ELF-1 (cell line): ENCODE data around the gene TGFBR3.
"Not testable (repeated sequence)": the region's sequence is repeated elsewhere in the genome, so short reads cannot be mapped to it uniquely, and the experiment has no call there.

Source experiments
- DNase-seq: peaks from one replicate; pipeline ENCODE4 v3.0.0-alpha.2; 2016; ENCODE audit warnings: low read depth, low spot score

The TGFBR3 gene

DNA sequence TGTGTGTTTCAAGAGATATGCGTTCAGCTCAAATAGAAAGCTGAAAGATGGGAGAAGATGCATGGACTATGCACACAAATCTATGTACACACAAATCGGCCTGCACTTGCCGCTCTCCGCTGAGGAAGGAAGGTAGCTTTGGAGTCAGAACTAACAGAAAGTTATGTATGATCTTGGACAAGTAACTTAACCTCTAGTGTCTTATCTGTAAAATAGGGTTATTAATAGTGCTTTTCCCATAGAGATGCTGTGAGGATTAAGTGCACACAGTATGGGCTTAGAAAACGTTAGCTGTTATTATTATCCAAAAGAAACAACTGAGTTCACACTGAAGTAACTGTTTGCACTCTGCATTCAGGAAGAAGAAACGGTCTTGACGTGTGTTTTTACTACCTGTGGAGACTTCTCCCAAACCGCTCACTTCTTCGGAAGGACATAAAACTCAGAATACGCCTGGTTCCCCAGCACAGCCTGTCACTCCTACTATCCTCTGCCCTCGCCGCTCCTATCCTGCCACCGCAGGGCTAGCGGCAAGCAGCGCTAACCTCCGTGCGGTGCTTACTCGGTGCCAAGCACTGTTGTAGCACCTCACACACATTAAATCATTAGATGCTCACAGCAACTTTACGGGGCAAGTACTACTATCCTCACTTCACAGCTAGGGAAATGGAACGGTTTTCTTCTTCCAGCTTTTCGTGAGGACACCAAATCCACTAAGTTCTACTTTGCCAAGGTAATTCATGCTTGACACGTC lies 1.3 kb downstream of the TGFBR3 start:
- peak; percentile 52 for DNase-seq

DNA sequence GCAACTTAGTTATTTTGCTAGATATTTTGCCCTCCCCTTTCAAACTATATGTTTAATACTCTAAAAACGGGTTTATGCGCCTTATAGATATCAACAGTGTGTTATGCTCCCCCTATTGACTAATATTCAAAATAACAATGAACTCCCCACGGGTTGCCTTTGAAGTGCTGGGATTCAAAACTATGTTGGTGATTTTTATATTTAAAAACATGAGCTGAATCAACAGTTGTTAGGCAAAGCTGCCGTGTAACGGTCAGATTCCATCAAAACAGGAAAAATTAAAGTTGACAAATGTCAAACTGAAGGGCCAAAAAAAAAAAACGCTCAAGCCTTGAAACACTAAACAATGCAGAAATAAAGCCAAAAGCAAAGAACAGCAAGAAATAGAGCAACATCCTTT lies 2.5 kb downstream of the TGFBR3 start:
- no peak for DNase-seq

DNA sequence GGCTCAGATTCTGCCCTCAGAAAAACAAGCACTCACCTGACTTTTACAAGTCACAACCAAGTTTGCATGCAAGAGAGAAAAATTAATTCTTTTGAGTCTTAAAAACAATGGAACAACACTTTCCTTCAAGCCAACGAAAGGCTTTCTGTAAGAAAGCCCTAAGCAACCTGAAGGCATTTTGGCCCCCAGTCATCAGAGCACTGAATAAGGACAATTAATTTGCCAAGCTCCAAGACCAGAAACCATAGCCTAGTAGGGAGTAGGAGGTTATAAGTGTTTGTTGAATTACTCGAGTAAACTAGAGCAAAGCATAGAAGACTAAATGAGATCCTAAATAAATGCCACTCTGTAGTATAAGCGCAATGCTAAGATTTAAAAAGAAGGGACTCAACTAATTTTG lies 4.7 kb downstream of the TGFBR3 start:
- no peak for DNase-seq

DNA sequence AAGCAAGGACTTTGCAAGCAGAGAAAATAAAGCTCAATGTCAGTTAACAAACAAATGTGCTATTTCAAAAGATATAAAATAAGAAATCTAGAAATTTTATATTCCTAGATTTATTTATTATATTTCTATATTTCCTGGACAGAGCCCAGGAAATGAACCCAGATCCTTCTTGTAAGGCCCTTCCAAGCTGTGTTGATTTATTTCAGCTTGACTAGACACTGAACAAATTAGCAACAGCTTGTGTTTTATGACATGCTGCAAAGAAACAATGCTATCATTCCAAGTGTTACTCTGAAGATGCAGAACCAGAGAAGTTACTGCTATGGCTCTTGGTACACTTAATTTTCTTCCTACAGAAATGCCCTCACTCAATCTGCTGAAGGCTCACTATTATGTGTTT lies 6.2 kb downstream of the TGFBR3 start:
- no peak for DNase-seq

DNA sequence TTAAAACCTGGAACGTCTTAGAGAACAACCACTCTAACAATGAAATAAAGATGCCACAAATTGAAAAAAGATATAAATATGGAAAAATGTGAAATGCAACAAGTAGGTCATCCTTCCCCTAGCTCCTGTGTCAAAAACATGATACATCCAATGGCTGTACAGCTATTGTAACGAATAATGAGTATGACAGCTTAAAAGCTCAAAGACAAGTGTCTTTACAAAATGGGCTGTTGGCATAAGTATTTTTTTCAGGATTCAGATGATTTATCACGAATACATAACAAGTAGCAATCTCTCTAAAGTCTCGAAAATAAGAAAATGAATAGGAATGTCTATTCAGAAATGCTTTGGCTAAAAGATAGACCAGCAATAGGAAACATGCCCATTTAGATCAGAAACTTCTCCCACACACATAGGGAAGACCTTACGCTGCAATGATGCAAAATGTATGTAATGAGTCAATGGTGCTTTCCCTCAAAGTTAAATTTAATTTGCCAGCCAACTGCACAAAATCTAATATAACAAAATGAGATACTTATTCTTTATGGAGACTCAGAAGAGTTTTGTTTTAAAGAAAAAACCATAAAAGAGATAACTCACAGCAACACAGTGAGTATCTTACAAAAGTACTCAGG lies 8.3 kb downstream of the TGFBR3 start:
- no peak for DNase-seq

DNA sequence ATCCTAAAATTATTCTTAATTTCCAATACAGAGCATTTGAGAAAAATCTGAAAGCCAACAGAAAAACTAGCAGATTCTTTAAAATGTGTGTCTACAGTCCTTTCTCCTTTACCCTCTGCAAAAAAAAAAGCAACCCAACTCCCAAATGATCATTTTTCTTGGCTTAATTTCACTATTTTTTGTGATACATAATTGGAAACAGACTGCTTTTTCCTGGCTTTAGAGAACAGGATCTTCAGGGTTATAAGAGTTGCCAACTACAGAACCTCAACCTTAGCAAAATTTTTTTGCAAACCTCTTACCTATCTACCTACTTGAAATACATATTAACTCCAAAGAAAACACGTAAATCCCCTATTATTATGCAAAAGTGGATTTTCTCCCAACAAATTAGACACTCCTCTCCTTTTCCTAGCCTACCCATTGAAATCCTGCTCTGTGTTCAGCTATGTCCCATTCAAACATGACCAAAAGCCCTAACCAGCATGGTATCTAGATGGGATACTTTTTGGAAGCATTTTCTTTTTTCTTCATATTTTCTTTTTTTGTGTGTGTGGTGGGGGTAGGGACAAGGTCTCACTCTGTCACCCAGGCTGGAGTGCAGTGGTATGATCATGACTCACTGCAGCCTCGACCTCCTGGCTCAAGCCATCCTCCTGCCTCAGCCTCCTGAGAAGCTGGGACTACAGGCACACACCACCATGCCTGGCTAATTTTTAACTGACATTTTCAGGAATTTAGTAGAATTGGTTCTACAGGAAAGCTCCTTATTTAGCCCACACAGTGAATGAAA lies 9.0 kb downstream of the TGFBR3 start:
- DNase-seq: no peak

DNA sequence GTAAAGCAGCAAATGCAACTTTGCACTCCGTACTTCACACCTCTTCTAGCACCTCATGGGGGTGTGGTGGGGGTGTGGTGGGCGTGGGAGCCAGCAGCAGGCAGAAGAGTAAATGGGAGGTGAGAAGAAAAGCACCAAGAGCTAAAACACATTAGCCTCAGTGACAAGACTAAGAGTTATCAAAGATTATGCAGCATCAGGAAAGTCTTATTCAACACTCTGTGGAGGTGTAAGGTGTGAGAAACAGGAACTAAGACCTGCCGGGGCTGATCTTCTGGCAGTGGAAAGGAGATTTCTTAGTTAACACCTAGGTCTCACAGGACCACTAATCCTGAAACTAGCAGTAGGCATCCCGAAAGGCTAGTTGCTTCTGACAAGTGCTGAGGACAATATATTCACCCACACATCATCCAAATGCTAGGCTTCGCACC lies 9.9 kb downstream of the TGFBR3 start:
- DNase-seq: no peak

DNA sequence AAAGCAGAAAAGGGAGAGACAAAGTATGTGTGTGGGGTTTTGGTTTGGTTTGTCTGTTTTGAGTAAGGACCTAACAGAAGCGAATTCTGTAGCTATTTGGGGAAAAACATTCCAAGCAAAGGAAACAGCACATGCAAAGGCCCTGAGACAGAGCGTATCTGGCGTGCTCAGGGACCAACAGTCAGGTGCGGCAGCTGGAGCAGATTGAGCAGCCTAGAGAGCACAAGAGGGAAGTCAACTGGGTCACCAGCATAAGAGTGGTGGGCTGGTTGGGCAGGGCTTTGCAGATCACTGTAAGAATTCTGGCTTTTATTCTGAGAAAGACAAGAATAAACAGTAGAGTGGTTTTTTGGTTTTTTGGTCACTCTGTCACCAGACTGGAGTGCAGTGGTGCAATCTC lies 11.8 kb downstream of the TGFBR3 start:
- no peak for DNase-seq

DNA sequence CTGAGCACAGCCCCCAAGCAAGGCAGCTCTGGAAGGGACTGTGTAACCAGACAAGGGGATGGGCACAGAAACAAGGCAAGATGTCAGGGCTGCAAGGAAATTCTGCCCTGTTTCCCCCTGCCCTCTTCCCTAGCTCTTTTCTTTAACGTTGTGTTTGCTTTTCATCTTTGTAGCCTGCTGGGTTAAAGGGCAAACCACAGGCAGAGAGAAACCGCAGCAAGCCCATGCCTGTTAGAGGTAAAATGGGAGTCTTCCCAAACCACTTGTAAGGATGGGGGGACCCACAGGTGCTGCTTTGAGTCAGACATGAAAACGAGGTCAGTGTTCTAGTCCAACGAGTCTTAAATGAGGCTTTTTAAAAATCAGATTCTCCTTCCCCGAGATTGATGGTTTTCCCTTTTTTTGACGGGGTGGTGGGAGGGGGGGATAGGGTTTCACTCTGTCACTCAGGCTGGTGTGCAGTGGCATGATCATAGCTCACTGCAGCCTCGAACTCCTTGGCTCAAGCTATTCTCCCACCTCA lies 13.3 kb downstream of the TGFBR3 start:
- no peak for DNase-seq

DNA sequence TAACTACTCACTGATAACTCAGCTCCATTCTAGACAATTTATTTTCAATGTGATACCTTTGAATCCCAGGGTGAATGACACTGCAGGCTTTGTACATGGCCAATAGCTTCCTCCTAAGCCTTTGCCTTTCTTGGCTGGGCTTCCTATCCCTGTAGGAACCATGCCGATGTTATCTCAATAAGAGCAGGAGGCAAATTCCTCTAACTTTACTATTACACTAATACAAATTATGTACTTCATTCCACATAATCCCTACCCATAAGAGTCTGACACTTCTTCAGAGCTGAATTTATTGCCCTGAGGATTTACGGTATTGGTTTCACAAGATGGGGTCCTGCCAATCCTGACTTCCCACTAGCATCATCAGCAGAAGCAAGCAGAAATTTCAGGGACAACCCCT lies 14.0 kb downstream of the TGFBR3 start:
- no peak for DNase-seq

DNA sequence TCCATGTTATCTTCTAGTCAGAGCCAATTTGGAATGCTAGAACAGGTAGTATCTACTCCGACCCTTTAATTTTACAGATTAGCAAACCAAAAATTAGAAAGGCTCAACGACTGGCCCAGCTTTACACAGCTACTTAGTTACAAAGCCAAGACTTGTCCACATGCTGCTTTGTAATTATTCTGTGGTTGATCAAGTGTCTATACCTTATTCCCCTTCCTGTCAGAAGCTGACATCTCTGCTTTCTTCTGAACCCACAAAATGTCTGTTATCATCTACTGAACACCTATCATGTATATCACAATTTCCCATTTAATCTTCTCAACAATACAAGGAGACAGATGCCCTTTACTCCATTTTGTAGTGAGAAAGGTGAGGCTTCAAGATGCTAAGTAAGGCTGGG lies 15.6 kb downstream of the TGFBR3 start:
- DNase-seq: no peak

DNA sequence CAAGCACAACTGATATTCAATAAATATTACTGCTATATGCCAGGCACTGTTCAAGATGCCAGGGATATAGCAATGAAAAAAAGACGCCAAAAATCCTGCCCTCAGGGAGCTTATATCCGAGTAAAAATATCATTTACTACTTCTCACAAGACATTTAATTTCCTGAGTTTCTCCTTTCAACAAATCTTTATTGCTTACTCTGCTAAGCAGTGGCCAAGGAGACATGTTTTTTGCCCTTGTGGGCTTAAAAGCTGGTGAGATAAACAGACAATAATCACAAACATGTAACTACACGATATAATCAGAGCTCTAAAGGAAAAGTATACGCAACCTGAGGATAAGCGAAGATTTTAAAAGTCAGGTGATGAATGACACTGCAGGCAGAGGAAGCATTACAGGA lies 19.5 kb downstream of the TGFBR3 start:
- no peak for DNase-seq

DNA sequence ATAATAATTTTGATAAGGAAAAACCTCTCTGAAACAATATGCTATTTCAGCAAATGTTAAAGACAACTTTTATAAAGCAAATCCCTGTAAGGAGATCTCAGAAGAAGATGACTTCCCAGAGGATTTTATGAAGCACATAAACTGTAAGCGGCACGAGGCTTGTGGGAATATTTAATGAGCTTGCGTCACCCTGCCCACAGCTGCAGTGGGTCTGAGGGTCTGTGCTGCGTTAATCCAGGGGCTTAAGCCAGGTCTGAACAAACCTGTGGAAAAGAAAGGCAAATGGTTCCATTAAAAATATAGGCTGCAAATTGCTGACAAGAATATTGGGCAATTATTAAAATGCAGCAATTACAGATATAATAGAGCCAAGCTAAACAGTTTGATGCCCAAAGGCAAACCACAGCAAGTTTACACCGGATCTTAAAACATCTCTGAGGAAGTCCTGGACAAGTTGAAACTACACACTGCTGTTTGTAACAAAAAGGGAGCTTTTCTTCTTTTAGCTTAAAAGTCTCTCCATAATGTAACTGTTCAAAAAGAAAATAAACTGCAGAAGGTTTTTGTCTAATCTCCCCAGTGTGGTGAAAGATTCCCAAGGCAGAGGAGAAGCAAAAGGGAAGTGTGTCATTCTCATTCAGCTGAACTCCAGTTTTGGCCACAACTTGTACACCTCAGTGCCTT lies 21.8 kb downstream of the TGFBR3 start:
- DNase-seq: no peak

DNA sequence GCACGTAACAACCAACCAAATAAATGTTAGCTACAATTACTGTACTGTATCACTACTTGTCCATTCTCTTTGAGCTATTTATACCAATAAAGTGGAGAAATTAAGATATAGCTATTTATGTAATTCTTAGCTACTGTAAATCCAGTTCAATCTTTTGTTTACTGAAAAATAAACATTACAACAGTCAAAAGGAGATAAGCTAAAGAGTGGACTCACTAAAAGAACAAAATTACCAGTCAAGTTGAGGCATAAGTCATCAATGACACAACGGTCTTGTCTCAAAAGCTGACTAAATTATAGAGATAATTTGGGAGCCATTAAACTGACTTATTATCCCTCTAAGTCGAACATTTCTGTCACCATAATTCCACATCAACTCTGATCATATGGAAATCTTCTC lies 22.5 kb downstream of the TGFBR3 start:
- no peak for DNase-seq

DNA sequence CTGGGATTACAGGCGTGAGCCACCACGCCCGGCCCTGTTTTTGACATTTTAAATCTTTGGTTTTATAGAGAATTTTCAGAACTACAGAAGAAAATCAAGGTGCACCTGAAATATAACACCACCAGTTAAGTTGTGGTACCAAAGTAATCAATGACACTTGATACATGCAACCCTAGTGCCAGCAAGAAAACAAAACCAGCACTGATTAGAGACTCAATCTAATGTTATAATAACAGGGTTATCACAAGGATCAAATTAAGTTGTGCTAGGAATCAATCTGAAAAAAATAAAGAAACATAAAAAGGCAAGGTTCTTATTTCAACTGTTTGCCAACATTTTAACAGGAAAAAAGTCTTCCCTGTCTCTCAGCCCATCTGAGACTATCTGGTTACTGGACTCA lies 23.8 kb downstream of the TGFBR3 start:
- no peak for DNase-seq

DNA sequence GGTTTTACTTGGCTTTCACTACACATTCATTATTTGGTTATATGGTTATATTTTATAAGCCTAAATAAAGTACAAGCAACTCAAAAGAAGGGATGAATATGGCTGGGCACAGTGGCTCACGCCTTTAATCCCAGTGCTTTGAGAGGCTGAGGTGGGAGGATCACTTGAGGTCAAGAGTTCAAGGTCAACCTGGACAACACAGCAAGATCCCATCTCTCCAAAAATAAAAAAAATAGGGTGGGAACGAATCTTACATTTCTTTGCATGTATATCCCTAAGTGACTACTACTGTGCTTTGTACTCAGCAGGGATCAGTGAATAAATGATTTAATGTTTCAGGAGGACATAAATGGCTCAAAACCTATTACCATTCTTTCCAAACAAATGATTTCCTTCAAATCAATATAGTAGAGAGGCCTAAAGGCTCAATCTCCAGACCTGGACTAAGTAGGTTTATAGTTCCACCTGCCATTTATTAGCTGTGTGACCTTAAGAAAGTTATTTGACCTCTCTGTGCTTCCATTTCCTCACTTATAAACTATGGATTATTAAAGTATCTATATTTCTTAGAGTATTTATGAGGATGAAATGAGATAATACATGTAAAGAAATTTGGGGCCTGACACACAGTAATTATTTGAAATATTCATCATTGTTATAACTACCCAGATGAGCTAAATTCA lies 28.3 kb downstream of the TGFBR3 start:
- no peak for DNase-seq

DNA sequence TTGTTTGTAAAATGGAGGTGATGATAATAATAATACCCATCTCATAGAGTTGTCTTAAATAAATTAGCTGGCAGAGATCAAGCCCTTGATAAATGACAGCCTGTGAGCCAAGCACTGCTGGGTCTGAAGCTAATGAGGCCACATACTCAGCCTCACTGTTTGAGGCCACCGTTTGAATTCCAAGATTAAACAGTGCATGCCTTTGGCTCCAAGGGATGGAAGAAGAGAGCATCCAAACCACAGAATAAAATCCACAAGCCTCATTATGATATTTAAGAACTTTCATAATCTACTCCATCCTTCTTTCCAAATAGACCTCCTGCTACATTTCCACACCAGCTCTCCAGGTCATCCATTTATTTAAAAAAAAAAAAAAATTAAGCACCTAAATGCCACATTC lies 29.0 kb downstream of the TGFBR3 start:
- no peak for DNase-seq

DNA sequence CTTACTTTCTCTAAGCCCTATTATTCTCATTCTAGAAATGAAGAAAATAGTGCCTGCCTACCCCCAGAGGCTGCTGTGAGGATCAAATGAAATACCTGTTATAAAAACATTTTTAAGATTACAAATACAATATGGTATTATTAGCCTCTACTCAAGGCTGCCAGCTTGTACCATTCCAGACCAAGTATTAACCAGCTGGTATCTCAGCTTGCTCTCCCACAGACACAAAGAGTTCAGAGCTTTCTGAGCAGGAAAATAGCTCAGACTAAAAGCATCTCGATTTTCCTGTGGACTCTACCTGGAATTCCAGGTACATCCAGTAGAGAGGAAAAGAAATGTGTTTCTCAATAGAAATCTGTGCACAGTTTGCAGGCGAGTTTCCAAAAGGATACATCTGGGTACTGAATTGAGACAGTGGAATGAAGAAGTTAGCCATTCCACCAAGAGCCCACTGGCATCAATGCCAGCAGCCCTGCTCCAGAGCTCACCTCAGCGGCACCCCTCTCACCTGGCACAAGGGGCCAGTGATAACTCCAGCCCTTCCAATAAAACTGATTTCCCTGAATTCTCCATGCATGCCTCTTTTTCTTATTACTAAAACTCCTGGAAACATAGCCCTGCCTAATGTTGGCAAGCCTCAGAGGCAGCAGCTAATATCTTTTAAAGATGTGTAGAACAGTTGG lies 31.0 kb downstream of the TGFBR3 start:
- DNase-seq: no peak

DNA sequence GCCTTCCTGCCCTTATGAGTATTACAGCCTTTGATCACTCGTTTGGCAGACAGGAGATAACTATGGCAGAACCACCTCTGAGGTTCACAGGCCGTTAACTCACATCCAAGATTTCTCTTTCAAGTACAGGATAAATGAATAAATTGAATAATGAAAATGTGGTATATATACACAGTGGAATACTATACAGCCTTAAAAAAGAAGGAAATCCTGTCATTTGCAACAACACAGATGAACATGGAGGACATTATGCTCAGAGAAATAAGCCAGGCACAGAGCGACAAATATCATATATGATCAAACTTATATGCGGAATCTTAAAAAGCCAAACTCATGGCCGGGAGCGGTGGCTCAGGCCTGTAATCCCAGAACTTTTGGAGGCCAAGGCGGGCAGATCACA lies 32.6 kb downstream of the TGFBR3 start:
- DNase-seq: no peak

DNA sequence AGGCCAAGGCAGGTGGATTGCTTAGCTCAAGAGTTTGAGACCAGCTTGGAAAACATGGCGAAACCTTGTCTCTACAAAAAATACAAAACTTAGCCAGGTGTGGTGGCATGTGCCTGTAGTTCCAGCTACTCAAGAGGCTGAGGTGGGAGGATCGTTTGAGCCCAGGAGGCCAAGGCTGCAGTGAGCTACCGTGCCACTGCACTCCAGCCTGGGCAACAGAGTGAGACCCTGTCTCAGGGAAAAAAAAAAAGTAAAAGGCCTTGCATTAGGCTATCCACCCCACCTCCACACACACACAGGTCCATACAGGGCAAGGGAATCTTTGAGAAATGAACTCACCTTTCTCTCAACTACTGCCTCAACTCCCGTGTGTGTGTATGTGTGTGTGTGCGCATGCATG lies 33.9 kb downstream of the TGFBR3 start:
- DNase-seq: not testable (repeated sequence)
